Hepatocyte (in vitro differentiated cells): Measurements from ENCODE around the gene CDH4. TPM values are rescaled to one million over a fixed set of nuclear protein-coding genes. Genes with fewer than 3 reads are reported as not detected.

ENCODE experiments used
- DNase-seq: peaks from one replicate; pipeline ENCODE4 v3.0.0-alpha.2; 2016; ENCODE audit warnings: low spot score
- H2AFZ ChIP-seq: fragments of 200-600 bp; sonication (generic); 2 replicates; pipeline ENCODE4 v1.6.0; 2016; ENCODE audit warnings: antibody characterized with exemption, mild to moderate bottlenecking
- H3K27ac ChIP-seq: fragments of 200-600 bp; sonication (generic); 2 replicates; pipeline ENCODE4 v1.5.1; 2016; ENCODE audit warnings: mild to moderate bottlenecking
- H3K27me3 ChIP-seq: fragments of 200-600 bp; sonication (generic); 2 replicates; pipeline ENCODE4 v1.6.1; 2016
- H3K36me3 ChIP-seq: fragments of 200-600 bp; sonication (generic); replicated peaks from 2 replicates; pipeline ENCODE4 v1.5.1; 2016; ENCODE audit warnings: low read depth; ENCODE audit not compliant: insufficient read depth
- H3K4me1 ChIP-seq: fragments of 200-600 bp; sonication (generic); 2 replicates; pipeline ENCODE4 v1.5.1; 2016; ENCODE audit warnings: mild to moderate bottlenecking, moderate library complexity; ENCODE audit not compliant: insufficient read depth
- H3K4me2 ChIP-seq: fragments of 200-600 bp; sonication (generic); 2 replicates; pipeline ENCODE4 v1.6.0; 2016
- H3K4me3 ChIP-seq: fragments of 200-600 bp; sonication (generic); 2 replicates; pipeline ENCODE4 v1.5.1; 2016; ENCODE audit warnings: mild to moderate bottlenecking
- H3K79me2 ChIP-seq: fragments of 200-600 bp; sonication (generic); 2 replicates; pipeline ENCODE4 v1.6.0; 2017; ENCODE audit warnings: mild to moderate bottlenecking
- H3K9me2 ChIP-seq: fragments of 200-600 bp; sonication (generic); replicated peaks from 2 replicates; pipeline ENCODE4 v1.6.0; 2017; ENCODE audit warnings: mild to moderate bottlenecking; ENCODE audit not compliant: insufficient read depth
- H3K9me3 ChIP-seq: fragments of 200-600 bp; sonication (generic); 2 replicates; pipeline ENCODE4 v1.5.1; 2016; ENCODE audit warnings: low read depth, mild to moderate bottlenecking
- H4K20me1 ChIP-seq: fragments of 200-600 bp; sonication (generic); 2 replicates; pipeline ENCODE4 v1.6.0; 2016; ENCODE audit warnings: mild to moderate bottlenecking; ENCODE audit not compliant: insufficient read depth, poor library complexity, severe bottlenecking
- CTCF ChIP-seq: fragments of 200-600 bp; sonication (generic); IDR thresholded peaks from 2 replicates; pipeline ENCODE4 v1.5.1; 2016; ENCODE audit warnings: antibody characterized with exemption, mild to moderate bottlenecking; ENCODE audit not compliant: poor library complexity
- EZH2 ChIP-seq: fragments of 200-600 bp; sonication (generic); IDR thresholded peaks from 2 replicates; pipeline ENCODE4 v1.6.1; 2016; ENCODE audit warnings: antibody characterized with exemption, mild to moderate bottlenecking, borderline replicate concordance
- EZH2phosphoT487 ChIP-seq: fragments of 200-600 bp; sonication (generic); IDR thresholded peaks from one replicate; pipeline ENCODE4 v1.6.1; 2018; ENCODE audit warnings: antibody characterized with exemption, mild to moderate bottlenecking, low read depth, moderate library complexity; ENCODE audit not compliant: unreplicated experiment, severe bottlenecking
- WGBS: methylation state at CpG from one replicate; pipeline ENCODE4 v1.1.6; 2016; ENCODE audit warnings: low lambda C conversion rate; ENCODE audit errors: missing lambda C conversion rate; 5-methylcytosine and 5-hydroxymethylcytosine counted together
- polyA plus RNA-seq: library from polyadenylated mRNA; unstranded; fragments of >200 nt; fragmentation: Nextera tagmentation; extraction: Ambion mirVana; gene quantifications from 2 replicates; pipeline ENCODE4 v1.2.1, GENCODE V29; 2016
- total RNA-seq: library from RNA; depleted of rRNA; stranded (reverse); fragments of >200 nt; gene quantifications from 2 replicates; pipeline ENCODE4 v1.2.3, GENCODE V29; 2014

The CDH4 gene
- total and polyA plus RNA-seq, 2 experiments from 2014 or later, result 0.53 to 0.73 TPM

GRCh38 chr20:61382194-61382593, 130.1 kb downstream of the CDH4 start:
- 86% methylated on average over 3 of the region's 3 CpGs for WGBS
- H3K9me2 ChIP-seq, result no peaks in the 10 kb centered on the region
- no peak overlapping the region for H3K4me2 ChIP-seq
- no peak overlapping the region for H2AFZ ChIP-seq
- H4K20me1 ChIP-seq, result no peaks in the 10 kb centered on the region
- no peak for DNase-seq
- no peaks in the 10 kb centered on the region for H3K9me3 ChIP-seq
- no peaks in the 10 kb centered on the region for H3K36me3 ChIP-seq
- TF ChIP-seq CTCF (no peak), EZH2phosphoT487 (no peak), EZH2 (no peak)
- peaks cover under 1% of the 10 kb centered on the region for H3K4me1 ChIP-seq
- H3K27me3 ChIP-seq, result no peaks in the 10 kb centered on the region
- H3K79me2 ChIP-seq, result no peaks in the 10 kb centered on the region
- H3K4me3 ChIP-seq, result no peak overlapping the region
- H3K27ac ChIP-seq, result no peak overlapping the region

GRCh38 chr20:61385296-61385695, 133.2 kb downstream of the CDH4 start:
- no peak for DNase-seq
- Histone ChIP-seq H3K27ac (no peak overlapping the region), H3K36me3 (no peaks in the 10 kb centered on the region), H3K4me2 (no peak overlapping the region), H2AFZ (no peak overlapping the region), H3K4me1 (peaks cover 4% of the 10 kb centered on the region), H3K79me2 (no peaks in the 10 kb centered on the region), H4K20me1 (no peaks in the 10 kb centered on the region), H3K9me3 (no peaks in the 10 kb centered on the region), H3K9me2 (no peaks in the 10 kb centered on the region), H3K4me3 (no peak overlapping the region), H3K27me3 (no peaks in the 10 kb centered on the region)
- WGBS, result 91% methylated on average over 11 of the region's 11 CpGs
- no peak for TF ChIP-seq CTCF
- no peak for TF ChIP-seq EZH2
- TF ChIP-seq EZH2phosphoT487, result no peak

GRCh38 chr20:61385731-61386130, 133.7 kb downstream of the CDH4 start:
- H3K4me1 ChIP-seq, result peaks cover 4% of the 10 kb centered on the region
- TF ChIP-seq CTCF, result no peak
- no peak for TF ChIP-seq EZH2

GRCh38 chr20:61387204-61387953, 135.3 kb downstream of the CDH4 start:
- WGBS, result 20% methylated on average over 13 of the region's 13 CpGs
- H2AFZ ChIP-seq, result peak overlapping the region; percentile 59
- no peaks in the 10 kb centered on the region for H3K79me2 ChIP-seq
- no peak for TF ChIP-seq EZH2
- no peak for TF ChIP-seq EZH2phosphoT487
- no peak for TF ChIP-seq CTCF
- no peaks in the 10 kb centered on the region for H4K20me1 ChIP-seq
- no peaks in the 10 kb centered on the region for H3K9me3 ChIP-seq
- H3K4me2 ChIP-seq, result peak overlapping the region; percentile 74
- peaks cover 4% of the 10 kb centered on the region for H3K4me1 ChIP-seq
- H3K9me2 ChIP-seq, result no peaks in the 10 kb centered on the region
- H3K27ac ChIP-seq, result no peak overlapping the region
- H3K27me3 ChIP-seq, result no peaks in the 10 kb centered on the region
- peak; percentile 70 for DNase-seq
- no peaks in the 10 kb centered on the region for H3K36me3 ChIP-seq
- no peak overlapping the region for H3K4me3 ChIP-seq

More at GRCh38 chr20:61385731-61386130, 133.7 kb downstream of the CDH4 start:
- WGBS, result 86% methylated on average over 10 of the region's 10 CpGs
- no peaks in the 10 kb centered on the region for H3K36me3 ChIP-seq
- no peak for DNase-seq
- no peaks in the 10 kb centered on the region for H3K9me2 ChIP-seq
- no peaks in the 10 kb centered on the region for H4K20me1 ChIP-seq
- H3K9me3 ChIP-seq, result no peaks in the 10 kb centered on the region
- H3K4me2 ChIP-seq, result no peak overlapping the region
- H3K79me2 ChIP-seq, result no peaks in the 10 kb centered on the region
- H3K4me3 ChIP-seq, result no peak overlapping the region
- no peak overlapping the region for H3K27ac ChIP-seq
- H3K27me3 ChIP-seq, result no peaks in the 10 kb centered on the region
- no peak overlapping the region for H2AFZ ChIP-seq
